K562 (cell line): Measurements from ENCODE around the gene TFCP2. TPM values are rescaled to one million over a fixed set of nuclear protein-coding genes. Genes with fewer than 3 reads are reported as not detected.

Experiments
- FOXK1 ChIP-seq: sonication (generic); formaldehyde crosslinking; IDR thresholded peaks from 2 replicates; pipeline ENCODE4 v1.8.0; 2022; ENCODE audit warnings: missing genetic modification reagents, mild to moderate bottlenecking, borderline replicate concordance
- FOXM1 ChIP-seq, 2 experiments: fragments of 450-650 bp in 1 of 2; sonication (generic) in 1 of 2; formaldehyde crosslinking in 1 of 2; IDR thresholded peaks; 2 replicates each; pipeline versions ENCODE4 v1.6.1 to v1.9.0; 2017 to 2022; ENCODE audit warnings: low read depth in 2 of 2, mild to moderate bottlenecking in 2 of 2, missing genetic modification reagents in 1 of 2, moderate library complexity in 1 of 2
- IFI16 ChIP-seq: fragments of 250-450 bp; sonication (Bioruptor Pico); IDR thresholded peaks from 2 replicates; pipeline ENCODE4 v2.1.2; 2022; ENCODE audit warnings: mild to moderate bottlenecking, inconsistent platforms
- IRF9 ChIP-seq: fragments of 450-650 bp; IDR thresholded peaks from 2 replicates; pipeline ENCODE4 v1.6.1; 2016; ENCODE audit warnings: missing biosample characterization, missing genetic modification characterization
- MAFG ChIP-seq: fragments of 450-650 bp; conservative IDR thresholded peaks from 2 replicates; pipeline ENCODE4 v1.6.1; 2016; ENCODE audit warnings: missing genetic modification characterization, missing compliant biosample characterization
- NFRKB ChIP-seq: fragments of 450-650 bp; IDR thresholded peaks from 2 replicates; pipeline ENCODE4 v1.6.1; 2016; ENCODE audit warnings: low read depth
- NUFIP1 ChIP-seq: fragments of 450-650 bp; IDR thresholded peaks from 2 replicates; pipeline ENCODE4 v1.6.1; 2018; ENCODE audit not compliant: partially characterized antibody
- PHF21A ChIP-seq: fragments of 450-650 bp; IDR thresholded peaks from 2 replicates; pipeline ENCODE4 v1.6.1; 2017; ENCODE audit warnings: low read depth, borderline replicate concordance
- PRPF4 ChIP-seq: fragments of 200-400 bp; formaldehyde crosslinking; IDR thresholded peaks from one replicate; pipeline ENCODE4 v1.6.1; 2017; ENCODE audit warnings: low read length, low read depth, mild to moderate bottlenecking; ENCODE audit not compliant: insufficient read depth, poor library complexity, severe bottlenecking
- SIRT6 ChIP-seq: IDR thresholded peaks from one replicate; pipeline ENCODE4 v1.6.1; 2012; ENCODE audit warnings: low read depth, mild to moderate bottlenecking, control low read depth, inconsistent platforms, low read length, moderate library complexity
- STAG1 ChIP-seq: sonication (generic); formaldehyde crosslinking; IDR thresholded peaks from 2 replicates; pipeline ENCODE4 v1.5.0; 2020; ENCODE audit warnings: missing genetic modification reagents, borderline replicate concordance
- TCF3 ChIP-seq: sonication (generic); formaldehyde crosslinking; IDR thresholded peaks from 2 replicates; pipeline ENCODE4 v1.4.0; 2020; ENCODE audit warnings: mild to moderate bottlenecking, missing genetic modification reagents
- XRCC4 ChIP-seq: IDR thresholded peaks from one replicate; pipeline ENCODE4 v1.6.1; 2011; ENCODE audit not compliant: insufficient read depth, insufficient read length; ENCODE audit errors: extremely low read depth
- ZFPM2 ChIP-seq: fragments of 250-450 bp; sonication (Bioruptor Pico); IDR thresholded peaks from 2 replicates; pipeline ENCODE4 v1.5.1; 2022; ENCODE audit warnings: mild to moderate bottlenecking
- ZKSCAN8 ChIP-seq: fragments of 200-800 bp; sonication (Bioruptor generic); IDR thresholded peaks from 2 replicates; pipeline ENCODE4 v1.6.1; 2016; ENCODE audit warnings: missing genetic modification characterization, missing compliant biosample characterization
- ZNF24 ChIP-seq: fragments of 450-650 bp; IDR thresholded peaks from 2 replicates; pipeline ENCODE4 v1.6.1; 2016
- ZNF512 ChIP-seq: IDR thresholded peaks from 2 replicates; pipeline ENCODE4 v1.6.1; 2016; ENCODE audit warnings: missing genetic modification characterization, missing compliant biosample characterization
- ZNF639 ChIP-seq, 2 experiments: fragments of 200-800 bp in 1 of 2; sonication (Bioruptor generic) in 1 of 2; sonication (generic) in 1 of 2; formaldehyde crosslinking in 1 of 2; IDR thresholded peaks in 1 of 2; conservative IDR thresholded peaks in 1 of 2; 2 replicates each; pipeline versions ENCODE4 v1.5.0 to v1.6.1; 2016 to 2020; ENCODE audit warnings: missing compliant biosample characterization in 1 of 2, missing genetic modification characterization in 1 of 2, missing genetic modification reagents in 1 of 2
- ZNF695 ChIP-seq: fragments of 450-650 bp; formaldehyde crosslinking; IDR thresholded peaks from 2 replicates; pipeline ENCODE4 v1.4.0; 2020; ENCODE audit warnings: mild to moderate bottlenecking, moderate library complexity
- ZNF766 ChIP-seq: fragments of 200-800 bp; sonication (Bioruptor generic); conservative IDR thresholded peaks from 2 replicates; pipeline ENCODE4 v1.6.1; 2016; ENCODE audit warnings: missing genetic modification characterization, missing compliant biosample characterization
- polyA plus RNA-seq, 8 experiments: library from polyadenylated mRNA; depleted of rRNA in 4 of 8; stranded (reverse) in 5 of 8; unstranded in 3 of 8; fragments of >200 nt; fragmentation: Nextera tagmentation in 2 of 8; fragmentation: Illumina TruSeq in 1 of 8; extraction: Ambion mirVana in 2 of 8; extraction: Trizol in 1 of 8; gene quantifications; 2 replicates each; pipeline versions ENCODE4 v1.2.1 to v1.2.3, GENCODE V29; 2011 to 2014; ENCODE audit warnings: inconsistent platforms in 1 of 8, missing spikeins in 1 of 8
- total RNA-seq, 7 experiments: library from RNA; depleted of rRNA in 6 of 7; stranded (reverse); fragments of >200 nt in 6 of 7; fragmentation: Illumina TruSeq in 2 of 7; extraction: Trizol in 2 of 7; gene quantifications; 2 replicates each; pipeline versions ENCODE4 v1.2.1 to v1.2.3, GENCODE V29; 2011 to 2021; ENCODE audit warnings: low replicate concordance in 1 of 7
- TF ChIP-seq, protein P1 (sequence below): fragments of 450-650 bp; IDR thresholded peaks from 2 replicates; pipeline ENCODE4 v1.6.1; 2018; ENCODE audit not compliant: partially characterized antibody

TFCP2 gene
- total and polyA plus RNA-seq, 9 of the 15 experiments (the other 6 are each of a cell fraction or from before 2014, with no cell fraction given), result 8.0 to 38.9 (median 19.3) TPM

DNA sequence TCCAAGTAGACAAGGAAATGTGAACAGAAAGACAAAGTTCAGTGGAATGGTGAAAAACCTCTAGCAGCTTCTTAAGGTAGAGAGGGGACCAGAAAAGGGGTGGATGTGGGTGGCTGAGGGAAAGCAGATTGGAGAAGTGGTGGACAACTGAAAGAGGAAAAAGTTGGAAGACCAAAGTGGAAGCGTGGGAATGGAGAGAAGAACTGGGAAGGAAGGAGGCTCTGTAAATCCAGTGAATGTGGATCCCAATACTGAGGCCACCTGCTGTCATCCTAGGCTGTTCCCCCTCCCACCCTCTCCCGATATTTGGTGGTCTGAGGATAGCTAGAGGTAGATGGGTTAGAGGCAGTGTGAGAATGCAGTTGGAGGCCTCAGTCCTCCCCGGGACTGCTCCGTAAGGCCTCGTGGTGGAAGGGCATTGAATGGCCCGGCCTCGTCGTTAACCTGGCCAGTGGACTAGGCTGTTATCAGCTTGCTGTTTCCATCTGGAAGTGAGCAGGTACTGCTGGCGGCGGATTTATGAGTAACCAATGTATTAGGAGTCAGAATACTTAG lies 45.7 kb upstream of the TFCP2 start (continued):
- TF ChIP-seq ZNF639 (CRISPR knock-in tag; conservative IDR thresholded peaks at IDR 0.05 in 1 of 2, IDR thresholded peaks at IDR 0.05 in 1 of 2) (no peak), NFRKB (peak; percentile 75), ZNF695 (CRISPR knock-in tag) (no peak), ZNF512 (tag) (peak; percentile 67; the same call in 1 of the 2 replicates), ZNF766 (CRISPR knock-in tag) (no peak), SIRT6 (no peak), IRF9 (tag) (no peak), MAFG (tag) (no peak), IFI16 (CRISPR knock-in tag) (no peak), NUFIP1 (no peak), FOXM1 (IDR thresholded peaks at IDR 0.05; ENCODE audit: low read depth) (no peak), FOXM1 (CRISPR knock-in tag; IDR thresholded peaks at IDR 0.05; ENCODE audit: low read depth) (no peak), PHF21A (no peak), XRCC4 (no peak), ZKSCAN8 (no peak), STAG1 (CRISPR knock-in tag) (no peak), ZFPM2 (no peak), FOXK1 (CRISPR knock-in tag) (no peak), PRPF4 (no peak), ZNF24 (no peak), TCF3 (CRISPR knock-in tag) (no peak)
- TF ChIP-seq, protein P1, sequence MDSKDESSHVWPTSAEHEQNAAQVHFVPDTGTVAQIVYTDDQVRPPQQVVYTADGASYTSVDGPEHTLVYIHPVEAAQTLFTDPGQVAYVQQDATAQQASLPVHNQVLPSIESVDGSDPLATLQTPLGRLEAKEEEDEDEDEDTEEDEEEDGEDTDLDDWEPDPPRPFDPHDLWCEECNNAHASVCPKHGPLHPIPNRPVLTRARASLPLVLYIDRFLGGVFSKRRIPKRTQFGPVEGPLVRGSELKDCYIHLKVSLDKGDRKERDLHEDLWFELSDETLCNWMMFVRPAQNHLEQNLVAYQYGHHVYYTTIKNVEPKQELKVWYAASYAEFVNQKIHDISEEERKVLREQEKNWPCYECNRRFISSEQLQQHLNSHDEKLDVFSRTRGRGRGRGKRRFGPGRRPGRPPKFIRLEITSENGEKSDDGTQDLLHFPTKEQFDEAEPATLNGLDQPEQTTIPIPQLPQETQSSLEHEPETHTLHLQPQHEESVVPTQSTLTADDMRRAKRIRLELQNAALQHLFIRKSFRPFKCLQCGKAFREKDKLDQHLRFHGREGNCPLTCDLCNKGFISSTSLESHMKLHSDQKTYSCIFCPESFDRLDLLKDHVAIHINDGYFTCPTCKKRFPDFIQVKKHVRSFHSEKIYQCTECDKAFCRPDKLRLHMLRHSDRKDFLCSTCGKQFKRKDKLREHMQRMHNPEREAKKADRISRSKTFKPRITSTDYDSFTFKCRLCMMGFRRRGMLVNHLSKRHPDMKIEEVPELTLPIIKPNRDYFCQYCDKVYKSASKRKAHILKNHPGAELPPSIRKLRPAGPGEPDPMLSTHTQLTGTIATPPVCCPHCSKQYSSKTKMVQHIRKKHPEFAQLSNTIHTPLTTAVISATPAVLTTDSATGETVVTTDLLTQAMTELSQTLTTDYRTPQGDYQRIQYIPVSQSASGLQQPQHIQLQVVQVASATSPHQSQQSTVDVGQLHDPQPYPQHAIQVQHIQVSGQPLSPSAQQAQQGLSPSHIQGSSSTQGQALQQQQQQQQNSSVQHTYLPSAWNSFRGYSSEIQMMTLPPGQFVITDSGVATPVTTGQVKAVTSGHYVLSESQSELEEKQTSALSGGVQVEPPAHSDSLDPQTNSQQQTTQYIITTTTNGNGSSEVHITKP, result no peak
